H1 (cell line): ENCODE data around the gene DDI1. TPM values are rescaled to one million over a fixed set of nuclear protein-coding genes. Genes with fewer than 3 reads are reported as not detected.

ENCODE experiments used
- CTCF ChIA-PET: fragments of 300-600 bp; sonication (Branson Sonifier 250); formaldehyde crosslinking; loops from one replicate; lab custom pipeline; 2021; ENCODE audit not compliant: partially characterized antibody; lab: Charles Lee
- POLR2A ChIA-PET: fragments of 300-600 bp; sonication (Branson Sonifier 250); formaldehyde crosslinking; loops from one replicate; lab custom pipeline; 2021; ENCODE audit warnings: inconsistent platforms; ENCODE audit not compliant: partially characterized antibody; lab: Charles Lee
- DNase-seq, 2 experiments: peaks; one replicate each; pipeline versions ENCODE4 v3.0.0 to v3.0.0-alpha.2; 2010 to 2022; ENCODE audit warnings: low spot score in 2 of 2, low read depth in 1 of 2, mixed read lengths in 1 of 2
- FAIRE-seq: peaks from 2 replicates; lab custom pipeline; 2011; peaks lifted over from hg19 to GRCh38; lab: Jason Lieb, UNC
- H2AFZ ChIP-seq: 2 replicates; pipeline ENCODE4 v1.8.1; 2012; ENCODE audit warnings: low read length, inconsistent platforms
- H2AK5ac ChIP-seq: 2 replicates; pipeline ENCODE4 v1.6.1; 2013; ENCODE audit warnings: low read depth, low read length
- H2BK120ac ChIP-seq: replicated peaks from 2 replicates; pipeline ENCODE3; 2013; ENCODE audit warnings: low read depth, low read length, inconsistent platforms
- H2BK12ac ChIP-seq: 2 replicates; pipeline ENCODE4 v1.6.1; 2013; ENCODE audit warnings: low read depth, low read length
- H2BK15ac ChIP-seq: 2 replicates; pipeline ENCODE4 v1.6.1; 2013; ENCODE audit warnings: low read length
- H2BK20ac ChIP-seq: 2 replicates; pipeline ENCODE4 v1.6.1; 2013; ENCODE audit warnings: low read length
- H2BK5ac ChIP-seq: 2 replicates; pipeline ENCODE4 v1.6.1; 2013; ENCODE audit warnings: low read depth, low read length
- H3K14ac ChIP-seq: 2 replicates; pipeline ENCODE4 v1.6.1; 2013; ENCODE audit warnings: inconsistent platforms; ENCODE audit not compliant: insufficient read length
- H3K18ac ChIP-seq: 2 replicates; pipeline ENCODE4 v1.6.1; 2013; ENCODE audit warnings: low read length; ENCODE audit errors: extremely low read depth
- H3K23ac ChIP-seq: 2 replicates; pipeline ENCODE4 v1.6.1; 2013; ENCODE audit warnings: inconsistent platforms; ENCODE audit not compliant: insufficient read length
- H3K23me2 ChIP-seq: 2 replicates; pipeline ENCODE4 v1.6.1; 2013; ENCODE audit warnings: low read depth, low read length
- H3K27ac ChIP-seq: 2 replicates; pipeline ENCODE4 v1.6.1; 2011; ENCODE audit warnings: low read depth, low read length, inconsistent platforms
- H3K27me3 ChIP-seq, 4 experiments: replicated peaks in 1 of 4; 1 replicate in 1 of 4; 2 replicates in 3 of 4; pipeline versions ENCODE4 v1.6.1 to v1.8.1; 2011 to 2013; ENCODE audit warnings: low read length in 3 of 4, mild to moderate bottlenecking in 3 of 4, inconsistent platforms in 2 of 4, mixed read lengths in 2 of 4, moderate library complexity in 1 of 4; ENCODE audit not compliant: control insufficient read depth in 3 of 4, insufficient read depth in 3 of 4; ENCODE audit errors: extremely low read depth in 1 of 4
- H3K36me3 ChIP-seq, 4 experiments: 2 replicates each; pipeline versions ENCODE4 v1.6.1 to v1.8.1; 2011 to 2013; ENCODE audit warnings: mild to moderate bottlenecking in 4 of 4, low read length in 3 of 4, moderate library complexity in 2 of 4, control low read depth in 1 of 4, inconsistent platforms in 1 of 4; ENCODE audit not compliant: insufficient read depth in 4 of 4, control insufficient read depth in 2 of 4
- H3K4ac ChIP-seq: replicated peaks from 2 replicates; pipeline ENCODE3; 2013; ENCODE audit warnings: low read length, low read depth, mixed read lengths, inconsistent platforms; ENCODE audit not compliant: insufficient read length
- H3K4me1 ChIP-seq, 4 experiments: replicated peaks in 1 of 4; 1 replicate in 1 of 4; 2 replicates in 3 of 4; pipeline versions ENCODE4 v1.6.1 to v1.8.1; 2011 to 2013; ENCODE audit warnings: low read length in 3 of 4, inconsistent platforms in 2 of 4, mixed read lengths in 1 of 4; ENCODE audit not compliant: insufficient read depth in 4 of 4, control insufficient read depth in 3 of 4
- H3K4me2 ChIP-seq, 2 experiments: 2 replicates each; pipeline versions ENCODE4 v1.6.1 to v1.8.1; 2011 to 2013; ENCODE audit warnings: low read depth in 2 of 2, low read length in 2 of 2, control low read depth in 1 of 2, inconsistent platforms in 1 of 2, mild to moderate bottlenecking in 1 of 2; ENCODE audit not compliant: insufficient read depth in 1 of 2
- H3K4me3 ChIP-seq, 4 experiments: fragments of 200-600, 300-600 bp in 1 of 4; sonication (generic), shearing (Covaris generic), sonication (Bioruptor Twin) in 1 of 4; 2 replicates each; pipeline versions ENCODE4 v1.5.1 to v1.8.1; 2011 to 2016; ENCODE audit warnings: low read length in 4 of 4, low read depth in 3 of 4, control low read depth in 2 of 4, inconsistent platforms in 2 of 4, mild to moderate bottlenecking in 2 of 4, mixed read lengths in 1 of 4, moderate library complexity in 1 of 4; ENCODE audit not compliant: insufficient read depth in 2 of 4; ENCODE audit errors: extremely low read depth in 1 of 4
- H3K56ac ChIP-seq: replicated peaks from 2 replicates; pipeline ENCODE3; 2013; ENCODE audit warnings: low read depth, mild to moderate bottlenecking, mixed read lengths, low read length, inconsistent platforms; ENCODE audit not compliant: insufficient read length
- H3K79me1 ChIP-seq: 2 replicates; pipeline ENCODE4 v1.6.1; 2013; ENCODE audit warnings: low read depth, low read length, control low read depth
- H3K79me2 ChIP-seq, 2 experiments: 2 replicates each; pipeline versions ENCODE4 v1.6.1 to v1.8.1; 2012 to 2013; ENCODE audit warnings: low read length in 2 of 2, mild to moderate bottlenecking in 2 of 2, inconsistent platforms in 1 of 2; ENCODE audit not compliant: insufficient read depth in 2 of 2, control insufficient read depth in 1 of 2
- H3K9ac ChIP-seq, 4 experiments: replicated peaks in 1 of 4; 1 replicate in 1 of 4; 2 replicates in 3 of 4; pipeline versions ENCODE4 v1.6.1 to v1.8.1; 2011 to 2013; ENCODE audit warnings: low read depth in 3 of 4, low read length in 3 of 4, control low read depth in 2 of 4, mild to moderate bottlenecking in 2 of 4, moderate library complexity in 2 of 4, inconsistent platforms in 1 of 4; ENCODE audit errors: extremely low read depth in 1 of 4
- H3K9me3 ChIP-seq, 2 experiments: 2 replicates each; pipeline versions ENCODE4 v1.6.1 to v1.8.1; 2012 to 2013; ENCODE audit warnings: mild to moderate bottlenecking in 2 of 2, moderate library complexity in 2 of 2, control low read depth in 1 of 2, inconsistent platforms in 1 of 2, low read depth in 1 of 2, low read length in 1 of 2, mixed read lengths in 1 of 2; ENCODE audit not compliant: insufficient read depth in 2 of 2
- H4K20me1 ChIP-seq, 2 experiments: replicated peaks in 1 of 2; 2 replicates each; pipeline versions ENCODE3 to v1.8.1; 2011 to 2013; ENCODE audit warnings: inconsistent platforms in 2 of 2, low read length in 2 of 2, mild to moderate bottlenecking in 1 of 2; ENCODE audit not compliant: insufficient read depth in 2 of 2, control insufficient read depth in 1 of 2
- H4K5ac ChIP-seq: 2 replicates; pipeline ENCODE4 v1.6.1; 2013; ENCODE audit warnings: low read length, low read depth, mixed read lengths, inconsistent platforms; ENCODE audit not compliant: insufficient read length
- H4K8ac ChIP-seq: 2 replicates; pipeline ENCODE4 v1.8.0; 2013; ENCODE audit warnings: mild to moderate bottlenecking, moderate library complexity, low read length, inconsistent platforms; ENCODE audit not compliant: insufficient read depth; ENCODE audit errors: extremely low read depth
- H4K91ac ChIP-seq: replicated peaks from 2 replicates; pipeline ENCODE3; 2013; ENCODE audit warnings: low read length, mixed read lengths, inconsistent platforms; ENCODE audit not compliant: insufficient read length
- ASH2L ChIP-seq: fragments of 200-600, 300-600 bp; sonication (generic); IDR thresholded peaks from one replicate; pipeline ENCODE4 v1.7.1; 2017; ENCODE audit warnings: low read length
- PHF8 ChIP-seq: fragments of 200-600 bp; sonication (generic); conservative IDR thresholded peaks from 2 replicates; pipeline ENCODE4 v1.7.1; 2012; ENCODE audit warnings: low read depth, mild to moderate bottlenecking, inconsistent platforms, low read length, moderate library complexity
- POU5F1 ChIP-seq: IDR thresholded peaks from 2 replicates; pipeline ENCODE4 v1.6.1; 2011; ENCODE audit warnings: low read depth, mild to moderate bottlenecking, low read length, moderate library complexity
- WGBS, 2 experiments: shearing (Covaris generic) in 1 of 2; methylation state at CpG; one replicate each; pipeline versions ENCODE4 v1.1.6 to v1.1.7; 2013 to 2015; ENCODE audit warnings: low lambda C conversion rate in 2 of 2, mixed read lengths in 2 of 2, inconsistent platforms in 1 of 2, low coverage in 1 of 2, missing lambda C conversion rate in 1 of 2; ENCODE audit not compliant: insufficient replicate concordance in 2 of 2, insufficient coverage in 1 of 2, insufficient read length in 1 of 2; ENCODE audit errors: extremely low coverage in 1 of 2, missing lambda C conversion rate in 1 of 2; 5-methylcytosine and 5-hydroxymethylcytosine counted together
- polyA plus RNA-seq, 7 experiments: library from polyadenylated mRNA; depleted of rRNA in 3 of 7; stranded (reverse) in 5 of 7; unstranded in 2 of 7; fragments of >200 nt in 5 of 7; fragments of 200-250 nt in 2 of 7; gene quantifications; 1 replicate in 5 of 7; 2 replicates in 1 of 7; 4 replicates in 1 of 7; pipeline versions ENCODE4 v1.2.1 to v1.2.3, GENCODE V29; 2011 to 2013; ENCODE audit warnings: missing spikeins in 2 of 7, mixed read lengths in 2 of 7
- total RNA-seq: library from RNA; stranded (reverse); fragmentation: NEBNext Ultra II Directional; extraction: Animal tissue kit (Norgen Biotek cat#: 25700); gene quantifications from 2 replicates; pipeline ENCODE4 v1.2.1, GENCODE V29; 2021
- TF ChIP-seq, protein P1 (sequence below): IDR thresholded peaks from 2 replicates; pipeline ENCODE4 v1.6.1; 2011; ENCODE audit warnings: low read length, improper control_type of control experiment

The DDI1 gene
- total and polyA plus RNA-seq, 2 of the 8 experiments (the other 6 are each of a cell fraction or from before 2014, with no cell fraction given): not detected

DNA sequence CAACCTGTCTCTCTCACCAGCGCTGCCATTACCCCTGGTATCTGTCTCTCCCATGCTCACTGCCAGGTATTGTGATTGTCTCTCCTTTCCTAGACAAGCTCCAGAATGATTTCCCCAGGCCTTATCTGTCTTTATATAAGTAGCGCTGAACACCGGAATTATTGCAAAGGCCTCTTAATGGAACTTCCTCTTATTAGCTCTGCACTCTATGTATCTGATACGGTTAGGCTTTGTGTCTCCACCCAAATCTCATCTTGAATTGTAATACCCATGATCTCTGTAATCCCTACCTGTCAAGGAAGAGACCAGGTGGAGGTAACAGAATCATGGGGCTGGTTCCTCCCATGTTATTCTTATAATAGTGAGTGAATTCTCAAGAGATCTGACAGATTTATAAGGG is 39.3 kb downstream of the DDI1 start:
- no peaks in the 10 kb centered on the region for H3K79me1 ChIP-seq
- H3K23ac ChIP-seq: no peak overlapping the region
- WGBS, 2 experiments: 88% methylated on average over 4 of the region's 4 CpGs; no CpG with 5 or more reads in 1 of the 2 experiments
- H3K9me3 ChIP-seq: no peaks in the 10 kb centered on the region
- no peaks in the 10 kb centered on the region for H3K79me2 ChIP-seq
- no peak overlapping the region for H3K56ac ChIP-seq
- no peak overlapping the region for H2BK120ac ChIP-seq
- no peak overlapping the region for H3K18ac ChIP-seq
- DNase-seq (no peak), FAIRE-seq (no peak)
- H3K9ac ChIP-seq: no peak overlapping the region
- H2AFZ ChIP-seq: no peak overlapping the region
- POLR2A ChIA-PET: no interaction called here
- no peak overlapping the region for H4K5ac ChIP-seq
- no peak overlapping the region for H2BK20ac ChIP-seq
- no peaks in the 10 kb centered on the region for H3K23me2 ChIP-seq
- no peak overlapping the region for H2BK5ac ChIP-seq
- H4K91ac ChIP-seq: no peak overlapping the region
- CTCF ChIA-PET: no interaction called here
- H4K8ac ChIP-seq: no peak overlapping the region
- no peak overlapping the region for H3K4me3 ChIP-seq
- H3K4ac ChIP-seq: no peak overlapping the region
- H3K4me2 ChIP-seq: no peak overlapping the region
- no peak overlapping the region for H2AK5ac ChIP-seq
- no peak overlapping the region for H2BK12ac ChIP-seq
- H3K27ac ChIP-seq: no peak overlapping the region
- H2BK15ac ChIP-seq: no peak overlapping the region
- no peak overlapping the region for H3K14ac ChIP-seq
- H3K4me1 ChIP-seq: peaks cover 0 to 3% (median 0%) of the 10 kb centered on the region in 4 experiments; a peak in 2 of 7 replicates
- H3K36me3 ChIP-seq: no peaks in the 10 kb centered on the region
- H3K27me3 ChIP-seq: no peaks in the 10 kb centered on the region
- H4K20me1 ChIP-seq: no peaks in the 10 kb centered on the region
- TF ChIP-seq, protein P1, sequence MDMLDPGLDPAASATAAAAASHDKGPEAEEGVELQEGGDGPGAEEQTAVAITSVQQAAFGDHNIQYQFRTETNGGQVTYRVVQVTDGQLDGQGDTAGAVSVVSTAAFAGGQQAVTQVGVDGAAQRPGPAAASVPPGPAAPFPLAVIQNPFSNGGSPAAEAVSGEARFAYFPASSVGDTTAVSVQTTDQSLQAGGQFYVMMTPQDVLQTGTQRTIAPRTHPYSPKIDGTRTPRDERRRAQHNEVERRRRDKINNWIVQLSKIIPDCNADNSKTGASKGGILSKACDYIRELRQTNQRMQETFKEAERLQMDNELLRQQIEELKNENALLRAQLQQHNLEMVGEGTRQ: no peak
- TF ChIP-seq ASH2L: no peak
- TF ChIP-seq POU5F1: no peak
- TF ChIP-seq PHF8: no peak
